WTC11 (cell line): ENCODE measurements around the gene DOHH.

ENCODE experiments used
- CREB1 ChIP-seq: sonication (generic); formaldehyde crosslinking; IDR thresholded peaks from 2 replicates; pipeline ENCODE4 v1.8.0; 2023; ENCODE audit warnings: mild to moderate bottlenecking, missing genetic modification reagents
- CTCF ChIP-seq: fragments of 200-600 bp; IDR thresholded peaks from 2 replicates; pipeline ENCODE4 v1.8.0; 2022; ENCODE audit warnings: antibody characterized with exemption
- ETV6 ChIP-seq: sonication (generic); formaldehyde crosslinking; IDR thresholded peaks from 2 replicates; pipeline ENCODE4 v1.8.1; 2022; ENCODE audit warnings: mild to moderate bottlenecking, missing genetic modification reagents
- JUN ChIP-seq: sonication (generic); formaldehyde crosslinking; IDR thresholded peaks from 2 replicates; pipeline ENCODE4 v1.8.0; 2023; ENCODE audit warnings: mild to moderate bottlenecking, missing genetic modification reagents
- NFYB ChIP-seq: sonication (generic); formaldehyde crosslinking; conservative IDR thresholded peaks from 2 replicates; pipeline ENCODE4 v1.8.0; 2022; ENCODE audit warnings: low read depth, missing genetic modification reagents
- ZBTB21 ChIP-seq: sonication (generic); formaldehyde crosslinking; IDR thresholded peaks from 2 replicates; pipeline ENCODE4 v1.8.1; 2023; ENCODE audit warnings: mild to moderate bottlenecking, missing genetic modification reagents, borderline replicate concordance
- ZNF121 ChIP-seq: sonication (generic); formaldehyde crosslinking; IDR thresholded peaks from 2 replicates; pipeline ENCODE4 v1.8.0; 2023; ENCODE audit warnings: missing genetic modification reagents
- ZNF317 ChIP-seq: sonication (generic); formaldehyde crosslinking; IDR thresholded peaks from 2 replicates; pipeline ENCODE4 v1.8.1; 2023; ENCODE audit warnings: low read depth, mild to moderate bottlenecking, moderate library complexity, missing genetic modification reagents, borderline replicate concordance
- ZNF416 ChIP-seq: fragments of 250-450 bp; sonication (Bioruptor Pico); IDR thresholded peaks from 2 replicates; pipeline ENCODE4 v1.9.0; 2021; ENCODE audit warnings: mild to moderate bottlenecking, inconsistent platforms
- TF ChIP-seq, protein P1 (sequence below): fragments of 250-450 bp; sonication (Bioruptor Pico); IDR thresholded peaks from 2 replicates; pipeline ENCODE4 v2.1.2; 2022; ENCODE audit warnings: mild to moderate bottlenecking, moderate library complexity
- TF ChIP-seq, protein P2 (sequence below): fragments of 250-450 bp; sonication (Bioruptor Pico); IDR thresholded peaks from 2 replicates; pipeline ENCODE4 v1.9.0; 2021; ENCODE audit warnings: mild to moderate bottlenecking
- TF ChIP-seq, protein P3 (sequence below): sonication (generic); formaldehyde crosslinking; IDR thresholded peaks from 2 replicates; pipeline ENCODE4 v1.8.0; 2023; ENCODE audit warnings: mild to moderate bottlenecking, missing genetic modification reagents

GRCh38 chr19:3479834-3480215 lies 20.6 kb downstream of the DOHH start:
- no peak for TF ChIP-seq CTCF
- no peak for TF ChIP-seq ZNF416 (CRISPR knock-in tag)
- TF ChIP-seq, protein P1, sequence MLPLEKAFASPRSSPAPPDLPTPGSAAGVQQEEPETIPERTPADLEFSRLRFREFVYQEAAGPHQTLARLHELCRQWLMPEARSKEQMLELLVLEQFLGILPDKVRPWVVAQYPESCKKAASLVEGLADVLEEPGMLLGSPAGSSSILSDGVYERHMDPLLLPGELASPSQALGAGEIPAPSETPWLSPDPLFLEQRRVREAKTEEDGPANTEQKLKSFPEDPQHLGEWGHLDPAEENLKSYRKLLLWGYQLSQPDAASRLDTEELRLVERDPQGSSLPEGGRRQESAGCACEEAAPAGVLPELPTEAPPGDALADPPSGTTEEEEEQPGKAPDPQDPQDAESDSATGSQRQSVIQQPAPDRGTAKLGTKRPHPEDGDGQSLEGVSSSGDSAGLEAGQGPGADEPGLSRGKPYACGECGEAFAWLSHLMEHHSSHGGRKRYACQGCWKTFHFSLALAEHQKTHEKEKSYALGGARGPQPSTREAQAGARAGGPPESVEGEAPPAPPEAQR (CRISPR knock-in tag): no peak
- TF ChIP-seq, protein P2, sequence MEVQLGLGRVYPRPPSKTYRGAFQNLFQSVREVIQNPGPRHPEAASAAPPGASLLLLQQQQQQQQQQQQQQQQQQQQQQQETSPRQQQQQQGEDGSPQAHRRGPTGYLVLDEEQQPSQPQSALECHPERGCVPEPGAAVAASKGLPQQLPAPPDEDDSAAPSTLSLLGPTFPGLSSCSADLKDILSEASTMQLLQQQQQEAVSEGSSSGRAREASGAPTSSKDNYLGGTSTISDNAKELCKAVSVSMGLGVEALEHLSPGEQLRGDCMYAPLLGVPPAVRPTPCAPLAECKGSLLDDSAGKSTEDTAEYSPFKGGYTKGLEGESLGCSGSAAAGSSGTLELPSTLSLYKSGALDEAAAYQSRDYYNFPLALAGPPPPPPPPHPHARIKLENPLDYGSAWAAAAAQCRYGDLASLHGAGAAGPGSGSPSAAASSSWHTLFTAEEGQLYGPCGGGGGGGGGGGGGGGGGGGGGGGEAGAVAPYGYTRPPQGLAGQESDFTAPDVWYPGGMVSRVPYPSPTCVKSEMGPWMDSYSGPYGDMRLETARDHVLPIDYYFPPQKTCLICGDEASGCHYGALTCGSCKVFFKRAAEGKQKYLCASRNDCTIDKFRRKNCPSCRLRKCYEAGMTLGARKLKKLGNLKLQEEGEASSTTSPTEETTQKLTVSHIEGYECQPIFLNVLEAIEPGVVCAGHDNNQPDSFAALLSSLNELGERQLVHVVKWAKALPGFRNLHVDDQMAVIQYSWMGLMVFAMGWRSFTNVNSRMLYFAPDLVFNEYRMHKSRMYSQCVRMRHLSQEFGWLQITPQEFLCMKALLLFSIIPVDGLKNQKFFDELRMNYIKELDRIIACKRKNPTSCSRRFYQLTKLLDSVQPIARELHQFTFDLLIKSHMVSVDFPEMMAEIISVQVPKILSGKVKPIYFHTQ (CRISPR knock-in tag): no peak
- TF ChIP-seq NFYB (CRISPR knock-in tag): no peak
- no peak for TF ChIP-seq CREB1 (CRISPR knock-in tag)
- no peak for TF ChIP-seq ZBTB21 (CRISPR knock-in tag)
- TF ChIP-seq ZNF121 (CRISPR knock-in tag): no peak
- TF ChIP-seq ZNF317 (CRISPR knock-in tag): no peak
- no peak for TF ChIP-seq JUN (CRISPR knock-in tag)
- no peak for TF ChIP-seq ETV6 (CRISPR knock-in tag)
- TF ChIP-seq, protein P3, sequence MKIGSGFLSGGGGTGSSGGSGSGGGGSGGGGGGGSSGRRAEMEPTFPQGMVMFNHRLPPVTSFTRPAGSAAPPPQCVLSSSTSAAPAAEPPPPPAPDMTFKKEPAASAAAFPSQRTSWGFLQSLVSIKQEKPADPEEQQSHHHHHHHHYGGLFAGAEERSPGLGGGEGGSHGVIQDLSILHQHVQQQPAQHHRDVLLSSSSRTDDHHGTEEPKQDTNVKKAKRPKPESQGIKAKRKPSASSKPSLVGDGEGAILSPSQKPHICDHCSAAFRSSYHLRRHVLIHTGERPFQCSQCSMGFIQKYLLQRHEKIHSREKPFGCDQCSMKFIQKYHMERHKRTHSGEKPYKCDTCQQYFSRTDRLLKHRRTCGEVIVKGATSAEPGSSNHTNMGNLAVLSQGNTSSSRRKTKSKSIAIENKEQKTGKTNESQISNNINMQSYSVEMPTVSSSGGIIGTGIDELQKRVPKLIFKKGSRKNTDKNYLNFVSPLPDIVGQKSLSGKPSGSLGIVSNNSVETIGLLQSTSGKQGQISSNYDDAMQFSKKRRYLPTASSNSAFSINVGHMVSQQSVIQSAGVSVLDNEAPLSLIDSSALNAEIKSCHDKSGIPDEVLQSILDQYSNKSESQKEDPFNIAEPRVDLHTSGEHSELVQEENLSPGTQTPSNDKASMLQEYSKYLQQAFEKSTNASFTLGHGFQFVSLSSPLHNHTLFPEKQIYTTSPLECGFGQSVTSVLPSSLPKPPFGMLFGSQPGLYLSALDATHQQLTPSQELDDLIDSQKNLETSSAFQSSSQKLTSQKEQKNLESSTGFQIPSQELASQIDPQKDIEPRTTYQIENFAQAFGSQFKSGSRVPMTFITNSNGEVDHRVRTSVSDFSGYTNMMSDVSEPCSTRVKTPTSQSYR: no peak
